ENCODE measurements around the gene CCDC188. TPM values are rescaled to one million over a fixed set of nuclear protein-coding genes. Genes with fewer than 3 reads are reported as not detected.

CCDC188 gene
- total and polyA plus RNA-seq, 8 donors = 0.10 to 40.8 (median 0.76) TPM; not detected in 1

DNA sequence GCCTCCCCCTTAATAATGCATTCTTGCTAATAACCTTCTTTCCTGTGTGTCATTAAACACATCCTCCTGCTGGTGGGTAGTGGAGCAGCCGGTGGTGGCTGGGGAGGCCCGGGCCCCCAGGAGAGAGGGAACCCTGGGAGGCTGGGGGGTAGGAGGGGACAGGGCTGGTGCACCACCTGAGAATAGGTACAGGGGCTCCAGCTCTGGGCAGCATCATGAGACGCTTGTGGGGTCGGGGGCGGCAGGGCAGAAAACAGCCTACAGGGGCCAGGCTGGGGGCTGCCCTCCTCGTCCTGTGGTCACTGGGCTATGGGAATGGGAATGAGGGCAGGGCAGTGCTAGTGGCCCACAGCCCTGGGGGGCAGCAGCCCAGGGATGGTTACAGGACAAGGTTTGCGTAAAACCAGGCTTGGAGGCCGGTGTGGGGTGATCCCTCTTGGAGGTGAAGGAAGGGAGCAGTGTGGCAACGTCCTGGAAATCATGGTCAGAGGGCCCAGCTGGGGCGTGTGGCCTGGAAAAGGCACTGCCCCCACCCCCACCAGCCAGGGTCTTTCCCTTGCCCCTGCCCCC, 18.5 kb upstream of the CCDC188 start:
- Histone ChIP-seq H3K4me1 (no peaks in the 10 kb centered on the region), H3K4me3 (no peak overlapping the region), H3K27me3 (peaks cover 0 to 12% (median 0%) of the 10 kb centered on the region in 3 donors), H3K27ac (no peak overlapping the region), H3K9me3 (no peaks in the 10 kb centered on the region), H3K36me3 (no peaks in the 10 kb centered on the region)
- WGBS, 5 donors = 72 to 79% (median 76%) methylated on average over 10 of the region's 10 CpGs
- DNase-seq = no peak
- no peak for TF ChIP-seq POLR2A (IDR thresholded peaks at IDR 0.05)
- intact Hi-C loops (cut with DNase I; ENCODE audit: low total_unique reads) = no loop called here

DNA sequence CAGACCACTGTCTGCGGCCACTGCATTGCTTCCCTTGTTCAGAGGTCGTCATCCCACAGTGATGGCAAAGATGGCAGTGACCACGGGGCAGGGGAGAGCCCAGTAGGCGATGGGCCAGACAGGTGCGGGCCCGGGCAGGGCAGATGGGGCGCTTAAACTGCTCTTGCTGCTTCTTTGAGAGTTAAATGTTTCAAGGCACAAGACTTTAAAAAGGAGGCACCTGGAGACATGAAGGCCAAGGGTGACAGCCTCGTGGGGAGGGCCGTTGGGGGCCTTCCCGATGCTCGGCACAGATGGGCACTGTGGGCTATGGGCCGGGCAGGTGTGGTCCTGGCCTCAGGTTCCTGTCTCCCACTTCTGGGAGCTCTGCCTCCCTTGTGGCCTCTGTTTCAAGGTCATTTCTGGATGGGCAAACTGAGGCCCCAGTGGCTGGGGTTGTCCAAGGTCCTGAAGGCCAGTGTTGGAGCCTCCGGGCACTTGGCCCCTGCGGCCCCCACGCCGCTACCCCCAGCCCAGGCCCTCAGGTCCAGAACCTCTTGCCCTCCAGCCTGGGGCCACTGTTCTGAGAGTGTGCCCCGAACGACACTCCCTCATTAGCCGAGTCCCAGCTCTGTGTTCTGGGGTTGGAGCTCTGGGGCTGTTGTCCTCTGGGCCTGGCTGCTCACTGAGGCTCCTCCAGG, 16.9 kb upstream of the CCDC188 start:
- no peaks in the 10 kb centered on the region for H3K36me3 ChIP-seq
- H3K27me3 ChIP-seq = peaks cover 0 to 7% (median 0%) of the 10 kb centered on the region in 3 donors
- intact Hi-C loops (cut with DNase I; ENCODE audit: low total_unique reads) = no loop called here
- no peak for DNase-seq
- H3K27ac ChIP-seq = no peak overlapping the region
- H3K4me3 ChIP-seq = no peak overlapping the region
- no peaks in the 10 kb centered on the region for H3K4me1 ChIP-seq
- H3K9me3 ChIP-seq = no peaks in the 10 kb centered on the region
- 76 to 94% (median 81%) methylated on average over 11 to 19 of the region's 19 CpGs for WGBS, 5 donors
- TF ChIP-seq, protein P1, sequence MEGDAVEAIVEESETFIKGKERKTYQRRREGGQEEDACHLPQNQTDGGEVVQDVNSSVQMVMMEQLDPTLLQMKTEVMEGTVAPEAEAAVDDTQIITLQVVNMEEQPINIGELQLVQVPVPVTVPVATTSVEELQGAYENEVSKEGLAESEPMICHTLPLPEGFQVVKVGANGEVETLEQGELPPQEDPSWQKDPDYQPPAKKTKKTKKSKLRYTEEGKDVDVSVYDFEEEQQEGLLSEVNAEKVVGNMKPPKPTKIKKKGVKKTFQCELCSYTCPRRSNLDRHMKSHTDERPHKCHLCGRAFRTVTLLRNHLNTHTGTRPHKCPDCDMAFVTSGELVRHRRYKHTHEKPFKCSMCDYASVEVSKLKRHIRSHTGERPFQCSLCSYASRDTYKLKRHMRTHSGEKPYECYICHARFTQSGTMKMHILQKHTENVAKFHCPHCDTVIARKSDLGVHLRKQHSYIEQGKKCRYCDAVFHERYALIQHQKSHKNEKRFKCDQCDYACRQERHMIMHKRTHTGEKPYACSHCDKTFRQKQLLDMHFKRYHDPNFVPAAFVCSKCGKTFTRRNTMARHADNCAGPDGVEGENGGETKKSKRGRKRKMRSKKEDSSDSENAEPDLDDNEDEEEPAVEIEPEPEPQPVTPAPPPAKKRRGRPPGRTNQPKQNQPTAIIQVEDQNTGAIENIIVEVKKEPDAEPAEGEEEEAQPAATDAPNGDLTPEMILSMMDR (IDR thresholded peaks at IDR 0.05) = no peak
- TF ChIP-seq EP300 (IDR thresholded peaks at IDR 0.05) = no peak
- no peak for TF ChIP-seq POLR2A (IDR thresholded peaks at IDR 0.05)
- no peak for TF ChIP-seq POLR2AphosphoS5 (IDR thresholded peaks at IDR 0.05)

DNA sequence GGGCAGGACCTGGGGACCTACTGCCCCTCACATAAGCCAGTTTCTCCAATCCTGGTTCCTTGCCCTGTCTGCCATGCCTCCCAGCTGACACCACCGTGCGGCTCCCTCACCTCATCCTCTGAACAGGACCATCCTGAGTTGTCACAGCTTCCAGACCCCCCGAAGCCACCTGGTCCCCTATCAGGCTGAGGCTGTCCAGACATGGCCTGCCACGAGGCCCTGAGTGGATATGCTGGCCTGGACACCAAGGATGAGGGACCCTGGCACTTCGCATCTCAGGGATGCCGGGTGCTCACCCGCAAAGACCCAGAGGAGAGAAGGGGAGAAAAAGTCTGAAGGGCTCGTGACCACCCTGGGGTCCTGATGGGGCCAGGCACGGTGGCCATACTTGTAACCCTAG, 15.8 kb upstream of the CCDC188 start:
- Histone ChIP-seq H3K27me3 (peaks cover 0 to 7% (median 0%) of the 10 kb centered on the region in 3 donors), H3K36me3 (no peaks in the 10 kb centered on the region), H3K4me3 (no peak overlapping the region), H3K9me3 (no peaks in the 10 kb centered on the region), H3K27ac (no peak overlapping the region), H3K4me1 (no peaks in the 10 kb centered on the region)
- intact Hi-C loops (cut with DNase I; ENCODE audit: low total_unique reads) = no loop called here
- 84 to 90% (median 87%) methylated on average over 9 of the region's 9 CpGs for WGBS, 5 donors
- no peak for TF ChIP-seq EP300 (IDR thresholded peaks at IDR 0.05)
- no peak for DNase-seq

DNA sequence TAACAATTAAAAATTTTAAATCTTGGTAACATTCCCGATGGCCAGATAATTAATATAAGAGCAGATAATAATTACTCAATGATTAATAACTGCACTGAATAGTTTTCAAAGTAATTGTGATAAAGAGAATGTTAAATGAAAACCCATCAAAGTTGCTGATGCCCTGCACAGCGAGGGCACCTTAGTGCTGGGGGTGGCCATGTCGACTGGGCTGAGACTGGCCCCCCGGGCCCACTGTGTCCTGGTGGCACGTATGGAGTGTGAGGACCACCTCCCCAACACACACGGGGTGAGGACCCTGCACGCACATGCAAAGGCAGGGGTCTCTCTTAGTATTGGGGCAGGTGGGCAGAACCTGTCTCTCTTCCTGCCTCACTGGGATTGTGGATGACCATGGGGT, 15.1 kb upstream of the CCDC188 start:
- Histone ChIP-seq H3K4me1 (no peaks in the 10 kb centered on the region), H3K27me3 (peaks cover 0 to 11% (median 0%) of the 10 kb centered on the region in 3 donors), H3K4me3 (no peak overlapping the region), H3K9me3 (no peaks in the 10 kb centered on the region), H3K36me3 (no peaks in the 10 kb centered on the region), H3K27ac (no peak overlapping the region)
- TF ChIP-seq POLR2AphosphoS5 (IDR thresholded peaks at IDR 0.05) (no peak), EP300 (IDR thresholded peaks at IDR 0.05) (no peak), POLR2A (IDR thresholded peaks at IDR 0.05) (no peak)
- TF ChIP-seq, protein P1 (IDR thresholded peaks at IDR 0.05) = no peak
- intact Hi-C loops (cut with DNase I; ENCODE audit: low total_unique reads) = no loop called here
- DNase-seq = no peak
- WGBS, 5 donors = 73 to 87% (median 82%) methylated on average over 7 of the region's 7 CpGs

DNA sequence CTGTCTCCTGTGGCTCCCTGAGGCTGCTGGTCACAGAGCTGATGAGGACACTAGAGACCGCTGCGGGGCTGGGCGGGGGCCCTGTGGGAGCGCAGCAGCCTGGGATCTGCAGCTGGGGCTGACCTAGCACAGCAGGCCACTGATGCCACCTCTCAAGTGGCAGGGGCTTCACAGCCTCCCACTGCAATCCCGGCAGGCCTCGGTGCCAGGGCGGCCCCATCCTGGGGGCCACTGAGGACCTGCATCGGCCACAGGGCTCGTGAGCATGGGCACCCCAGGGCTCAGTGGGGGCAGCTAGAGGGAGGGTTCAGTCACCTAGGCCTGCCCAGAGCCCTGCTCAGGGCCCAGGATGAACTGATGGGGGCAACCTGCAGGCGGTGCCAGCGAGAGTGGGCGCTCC, 14.6 kb upstream of the CCDC188 start:
- H3K27ac ChIP-seq = no peak overlapping the region
- H3K9me3 ChIP-seq = no peaks in the 10 kb centered on the region
- H3K27me3 ChIP-seq = peaks cover 0 to 13% (median 0%) of the 10 kb centered on the region in 3 donors
- intact Hi-C loops (cut with DNase I; ENCODE audit: low total_unique reads) = no loop called here
- DNase-seq = no peak
- TF ChIP-seq, protein P1 (IDR thresholded peaks at IDR 0.05) = no peak
- TF ChIP-seq POLR2A (IDR thresholded peaks at IDR 0.05) (no peak), EP300 (IDR thresholded peaks at IDR 0.05) (no peak), POLR2AphosphoS5 (IDR thresholded peaks at IDR 0.05) (no peak)
- H3K4me1 ChIP-seq = no peaks in the 10 kb centered on the region
- no peak overlapping the region for H3K4me3 ChIP-seq
- 78 to 96% (median 93%) methylated on average over 5 to 12 of the region's 12 CpGs for WGBS, 5 donors
- no peaks in the 10 kb centered on the region for H3K36me3 ChIP-seq
